Renal cortex interstitium (tissue), 11 donors: ENCODE results near the gene ARID4B. TPM values are rescaled to one million over a fixed set of nuclear protein-coding genes. Genes with fewer than 3 reads are reported as not detected.
"Not testable (repeated sequence)": the region's sequence is repeated elsewhere in the genome, so short reads cannot be mapped to it uniquely, and the experiment has no call there.

Experiments
- DNase-seq, 11 donors: peaks; one replicate each; pipeline ENCODE4 v3.0.0-alpha.2; 2013; ENCODE audit warnings: low read depth in 9 of 11, low spot score in 4 of 11; ENCODE audit errors: extremely low read depth in 1 of 11
- polyA plus RNA-seq, 3 donors: library from polyadenylated mRNA; unstranded; fragments of 120-200 nt; gene quantifications; one replicate each; pipeline ENCODE4 v1.2.1, GENCODE V29; 2013; ENCODE audit not compliant: insufficient read length in 3 of 3

The ARID4B gene
- polyA plus RNA-seq, 3 donors: 45.7 to 60.4 (median 51.2) TPM

DNA sequence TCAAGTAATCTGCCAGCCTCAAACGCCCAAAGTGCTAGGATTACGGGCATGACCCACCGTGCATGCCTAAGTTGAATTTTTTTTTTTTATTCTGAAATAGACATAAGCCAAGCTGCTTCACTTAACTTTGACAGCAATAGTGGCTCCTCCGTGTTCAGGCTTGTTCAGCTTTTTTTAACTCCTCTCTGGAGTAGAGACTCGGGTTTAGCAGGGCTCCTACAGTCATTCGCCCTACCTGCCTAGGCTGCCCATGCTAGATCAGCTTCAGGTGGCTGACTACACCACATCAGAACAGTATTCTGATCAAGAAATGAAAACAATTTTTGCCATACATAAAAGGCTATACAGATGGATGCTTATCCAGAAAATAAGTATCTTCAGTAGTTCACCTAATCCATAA is 14.7 kb downstream of the ARID4B start:
- DNase-seq: no peak

DNA sequence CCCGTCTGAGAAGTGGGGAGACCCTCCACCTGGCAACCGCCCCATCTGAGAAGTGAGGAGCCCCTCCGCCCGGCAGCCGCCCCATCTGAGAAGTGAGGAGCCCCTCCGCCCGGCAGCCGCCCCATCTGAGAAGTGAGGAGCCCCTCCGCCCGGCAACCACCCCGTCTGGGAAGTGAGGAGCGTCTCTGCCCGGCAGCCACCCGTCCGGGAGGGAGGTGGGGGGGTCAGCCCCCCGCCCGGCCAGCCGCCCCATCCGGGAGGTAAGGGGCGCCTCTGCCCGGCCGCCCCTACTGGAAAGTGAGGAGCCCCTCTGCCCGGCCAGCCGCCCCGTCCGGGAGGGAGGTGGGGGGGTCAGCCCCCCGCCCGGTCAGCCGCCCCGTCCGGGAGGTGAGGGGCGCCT is 18.8 kb downstream of the ARID4B start:
- not testable (repeated sequence) for DNase-seq

GRCh38 chr1:235307158-235308124 is 20.5 kb downstream of the ARID4B start:
- DNase-seq: no peak

GRCh38 chr1:235304549-235305451 is 23.2 kb downstream of the ARID4B start:
- no peak for DNase-seq

- DNase-seq: no peak
These were observed 25.8 kb downstream of the ARID4B start for GRCh38 chr1:235302143-235302542.

GRCh38 chr1:235299169-235299858 is 28.7 kb downstream of the ARID4B start:
- no peak for DNase-seq

GRCh38 chr1:235298758-235299157 is 29.2 kb downstream of the ARID4B start:
- DNase-seq: no peak

DNA sequence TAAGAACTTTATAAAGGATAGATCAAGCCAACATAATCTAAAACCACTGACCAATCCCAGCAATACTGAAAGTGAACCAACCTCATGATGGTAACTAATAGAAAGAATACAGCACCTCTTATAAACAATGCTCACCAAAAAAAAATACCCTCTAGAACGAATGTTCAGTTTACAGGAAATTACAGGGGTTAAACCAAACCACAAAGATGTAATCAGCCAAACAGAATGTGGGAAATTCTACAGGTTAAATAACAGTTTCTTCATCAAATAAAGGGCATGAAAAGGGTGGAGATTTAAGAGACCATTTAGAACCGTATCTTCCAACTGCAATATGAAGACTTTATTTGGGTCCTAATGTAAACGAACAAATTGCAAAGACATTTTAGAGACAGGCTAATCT is 30.4 kb downstream of the ARID4B start:
- no peak for DNase-seq

- no peak for DNase-seq
These were observed 31.2 kb downstream of the ARID4B start for GRCh38 chr1:235296729-235297128.

DNA sequence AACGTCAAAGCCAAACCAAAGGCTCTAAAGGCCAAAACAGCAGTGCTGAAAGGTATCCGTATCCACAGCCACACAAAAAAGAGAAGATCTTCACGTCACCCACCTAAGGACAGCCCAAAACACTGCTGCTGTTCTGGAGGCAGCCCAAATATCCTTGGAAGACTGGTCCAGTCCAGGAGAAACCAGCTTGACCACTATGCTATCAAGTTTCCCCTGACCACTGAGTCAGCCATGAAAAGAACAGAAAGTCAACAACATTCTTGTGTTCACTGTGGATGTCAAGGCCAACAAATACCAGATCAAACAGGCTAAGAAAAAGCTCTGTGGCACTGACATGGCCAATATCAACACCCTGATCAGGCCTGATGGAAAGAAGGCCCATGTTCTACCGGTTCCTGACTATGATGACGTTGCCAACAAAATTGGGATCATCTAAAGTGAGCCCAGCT is 32.1 kb downstream of the ARID4B start:
- no peak for DNase-seq

GRCh38 chr1:235293322-235293942 is 34.5 kb downstream of the ARID4B start:
- DNase-seq: no peak

GRCh38 chr1:235292790-235293189 is 35.2 kb downstream of the ARID4B start:
- DNase-seq: no peak

DNA sequence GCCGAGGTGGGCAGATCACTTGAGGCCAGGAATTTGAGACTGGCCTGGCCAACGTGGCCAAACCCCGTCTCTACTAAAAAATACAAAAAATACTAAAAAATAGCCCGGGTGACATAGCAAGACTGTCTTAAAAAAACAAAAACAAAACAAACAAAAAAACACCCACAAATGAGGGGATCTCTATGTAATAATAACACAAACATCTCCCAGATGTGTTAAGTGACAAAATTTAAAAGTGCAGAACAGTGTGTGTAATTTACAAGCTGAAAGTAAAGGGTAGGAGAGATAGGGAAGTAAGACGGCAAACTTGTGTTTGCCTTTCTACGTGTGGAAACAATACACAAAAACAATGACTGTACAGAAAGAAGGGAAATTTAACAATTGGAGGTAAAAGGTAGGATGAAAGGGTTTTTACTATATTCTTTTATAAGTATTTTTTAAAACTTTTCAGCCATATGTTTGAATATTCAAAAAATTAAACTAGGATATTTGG is 36.3 kb downstream of the ARID4B start:
- no peak for DNase-seq

DNA sequence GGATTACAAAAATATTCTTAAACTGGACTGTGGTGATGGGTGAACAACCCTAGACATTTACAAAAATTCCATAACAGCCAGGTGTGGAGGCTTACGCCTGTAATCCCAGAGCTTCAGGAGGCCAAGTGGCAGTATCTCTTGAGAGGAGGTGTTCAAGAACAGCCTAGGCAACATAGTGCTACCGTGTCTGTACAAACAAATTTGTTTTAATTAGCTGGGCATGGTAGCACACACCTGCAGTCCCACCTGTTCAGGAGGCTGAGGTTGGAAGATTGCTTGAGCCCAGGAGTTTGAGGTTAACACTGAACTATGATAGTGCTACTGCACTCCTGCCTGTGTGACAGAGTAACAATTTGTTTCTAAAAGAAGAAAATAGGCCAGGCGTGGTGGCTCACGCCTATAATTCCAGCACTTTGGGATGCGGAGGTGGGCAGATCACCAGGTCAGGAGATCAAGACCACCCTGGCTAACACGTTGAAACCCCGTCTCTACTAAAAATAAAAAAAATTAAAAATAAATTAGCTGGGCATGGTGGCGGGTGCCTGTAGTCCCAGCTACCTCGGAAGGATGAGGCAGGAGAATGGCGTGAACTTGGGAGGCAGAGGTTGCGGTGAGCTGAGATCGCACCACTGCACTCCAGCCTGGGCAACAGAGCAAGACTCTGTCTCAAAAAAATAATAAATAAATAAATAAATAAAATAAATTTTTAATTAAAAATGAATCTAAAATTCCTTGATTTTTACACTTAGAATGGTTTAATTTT is 37.1 kb downstream of the ARID4B start:
- no peak for DNase-seq

- DNase-seq: no peak
These were observed 37.9 kb downstream of the ARID4B start for GRCh38 chr1:235289859-235290739.

- DNase-seq: no peak
These were observed 40.6 kb downstream of the ARID4B start for GRCh38 chr1:235287208-235287882.
